ENCODE measurements around the gene HLA-A.

HLA-A gene

DNA sequence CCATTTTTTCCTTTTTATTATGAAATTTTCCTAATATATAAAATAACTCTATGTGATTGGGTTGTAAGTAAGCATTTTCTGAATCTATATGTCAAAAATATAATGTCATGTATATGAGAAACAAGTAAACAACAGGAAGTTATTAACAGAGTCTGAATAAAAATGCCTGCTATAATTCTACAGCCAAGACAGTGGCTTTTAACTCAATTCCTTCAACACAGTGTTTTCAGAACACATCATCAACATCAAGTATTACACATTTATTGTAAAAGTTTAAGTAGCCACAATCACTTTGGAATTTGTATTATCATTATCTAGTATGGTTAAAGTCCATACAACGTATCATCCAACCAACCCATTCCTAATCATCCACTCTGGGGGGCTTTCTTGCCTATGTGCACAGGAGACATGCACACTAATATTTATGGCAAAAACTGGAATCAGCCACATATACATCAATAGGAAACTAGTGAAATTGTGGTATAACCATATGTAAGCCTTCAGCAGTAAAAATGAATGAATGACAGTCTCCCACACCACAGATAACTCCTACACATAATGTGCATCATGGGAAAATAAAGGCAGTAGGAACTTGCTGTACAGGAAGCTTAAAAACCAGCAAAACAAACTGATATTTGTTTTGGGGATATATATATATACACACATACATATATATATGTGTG, 6.9 kb upstream of the HLA-A start:
- DNase-seq = no peak

DNA sequence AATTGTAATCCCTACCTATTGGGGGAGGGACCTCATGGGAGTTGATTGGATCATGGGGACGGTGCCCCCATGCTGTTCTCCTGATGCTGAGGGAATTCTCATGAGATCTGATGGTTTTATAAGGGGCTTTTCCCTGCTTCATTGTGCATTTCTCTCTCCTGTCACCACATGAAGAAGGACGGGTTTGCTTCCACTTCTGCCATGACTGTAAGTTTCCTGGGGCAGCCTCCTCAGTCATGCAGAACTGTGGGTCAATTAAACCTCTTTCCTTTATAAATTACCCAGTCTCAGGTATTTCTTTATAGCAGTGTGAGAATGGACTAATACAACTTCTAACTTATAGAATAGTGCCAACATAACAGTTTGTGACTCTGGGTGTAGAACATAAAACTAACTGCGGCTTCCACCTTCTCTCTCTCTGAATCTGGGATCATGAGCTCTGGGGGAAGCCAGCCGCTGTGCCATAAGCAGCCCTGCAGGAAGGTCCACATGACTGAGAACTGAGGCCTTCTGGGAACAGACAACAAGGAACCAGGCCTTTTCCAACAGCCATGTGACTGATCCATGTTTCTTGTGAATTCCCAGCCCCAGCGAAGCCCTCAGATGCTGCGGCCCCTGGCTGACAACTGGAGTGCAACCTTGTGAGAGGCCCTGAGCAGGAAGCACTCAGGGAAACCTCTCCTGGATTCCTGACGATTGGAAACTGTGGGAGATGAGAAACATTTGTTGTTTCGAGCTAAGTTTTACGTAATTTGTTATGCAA, 3.4 kb upstream of the HLA-A start:
- DNase-seq = no peak

- DNase-seq = no peak
These were observed 1.3 kb upstream of the HLA-A start for GRCh38 chr6:29941016-29941415.

- DNase-seq = no peak
These were observed 861 bp upstream of the HLA-A start for GRCh38 chr6:29941471-29941870.

DNA sequence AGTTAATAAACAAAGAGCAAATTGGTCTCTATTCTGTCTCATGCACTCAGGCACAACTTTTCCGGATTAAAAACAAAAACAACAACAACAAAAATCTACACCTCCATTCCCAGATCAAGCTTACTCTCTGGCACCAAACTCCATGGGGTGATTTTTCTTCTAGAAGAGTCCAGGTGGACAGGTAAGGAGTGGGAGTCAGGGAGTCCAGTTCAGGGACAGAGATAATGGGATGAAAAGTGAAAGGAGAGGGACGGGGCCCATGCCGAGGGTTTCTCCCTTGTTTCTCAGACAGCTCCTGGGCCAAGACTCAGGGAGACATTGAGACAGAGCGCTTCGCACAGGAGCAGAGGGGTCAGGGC, 437 bp upstream of the HLA-A start:
- no peak for DNase-seq

GRCh38 chr6:29943053-29943966, 978 bp downstream of the HLA-A start:
- DNase-seq = no peak

DNA sequence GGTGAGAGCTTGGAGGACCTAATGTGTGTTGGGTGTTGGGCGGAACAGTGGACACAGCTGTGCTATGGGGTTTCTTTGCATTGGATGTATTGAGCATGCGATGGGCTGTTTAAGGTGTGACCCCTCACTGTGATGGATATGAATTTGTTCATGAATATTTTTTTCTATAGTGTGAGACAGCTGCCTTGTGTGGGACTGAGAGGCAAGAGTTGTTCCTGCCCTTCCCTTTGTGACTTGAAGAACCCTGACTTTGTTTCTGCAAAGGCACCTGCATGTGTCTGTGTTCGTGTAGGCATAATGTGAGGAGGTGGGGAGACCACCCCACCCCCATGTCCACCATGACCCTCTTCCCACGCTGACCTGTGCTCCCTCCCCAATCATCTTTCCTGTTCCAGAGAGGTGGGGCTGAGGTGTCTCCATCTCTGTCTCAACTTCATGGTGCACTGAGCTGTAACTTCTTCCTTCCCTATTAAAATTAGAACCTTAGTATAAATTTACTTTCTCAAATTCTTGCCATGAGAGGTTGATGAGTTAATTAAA, 3.0 kb downstream of the HLA-A start:
- no peak for DNase-seq

DNA sequence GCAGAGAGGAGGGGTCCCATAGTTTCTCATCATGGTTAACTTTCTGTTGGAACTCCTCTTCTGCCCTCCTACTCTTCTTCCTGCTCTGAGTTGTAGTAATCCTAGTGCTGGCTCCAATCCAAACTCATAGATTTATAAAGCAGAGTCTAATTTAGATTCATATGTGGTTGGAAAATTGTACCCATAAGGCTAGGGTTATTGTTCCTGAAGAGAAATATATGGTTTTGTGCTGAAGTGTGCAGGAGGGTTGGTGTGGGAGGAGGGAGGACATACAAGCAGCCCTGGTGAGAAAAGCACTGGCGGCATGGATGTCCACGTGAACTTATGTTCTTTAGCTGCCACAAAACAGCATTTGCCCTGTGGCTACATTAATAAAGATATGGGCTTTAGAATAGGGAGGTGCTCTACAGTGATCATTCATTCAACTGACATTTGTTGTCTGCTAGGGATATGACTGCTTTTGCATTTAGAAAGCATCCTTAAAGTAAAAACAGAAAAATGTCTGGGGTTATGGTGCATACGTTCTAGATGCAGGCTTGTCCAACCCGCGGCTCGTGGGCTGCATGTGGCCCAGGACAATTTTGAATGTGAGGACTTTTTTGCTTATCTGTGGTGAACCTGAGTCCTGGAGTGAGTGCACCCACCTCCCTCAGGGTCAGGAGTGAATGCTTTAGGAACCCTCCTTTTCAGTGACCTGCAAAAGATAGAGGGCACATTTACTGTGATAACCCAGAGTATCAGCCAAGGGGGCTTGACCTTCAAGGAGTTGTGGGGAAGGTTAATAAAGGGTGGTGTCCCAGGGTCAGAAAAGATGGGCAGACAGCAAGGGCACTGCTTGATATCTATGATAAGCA, 4.1 kb downstream of the HLA-A start:
- no peak for DNase-seq

- no peak for DNase-seq
These were observed 5.0 kb downstream of the HLA-A start for GRCh38 chr6:29947077-29947980.

GRCh38 chr6:29948277-29948676, 5.9 kb downstream of the HLA-A start:
- DNase-seq = no peak

GRCh38 chr6:29949934-29950333, 7.6 kb downstream of the HLA-A start:
- DNase-seq = no peak

DNA sequence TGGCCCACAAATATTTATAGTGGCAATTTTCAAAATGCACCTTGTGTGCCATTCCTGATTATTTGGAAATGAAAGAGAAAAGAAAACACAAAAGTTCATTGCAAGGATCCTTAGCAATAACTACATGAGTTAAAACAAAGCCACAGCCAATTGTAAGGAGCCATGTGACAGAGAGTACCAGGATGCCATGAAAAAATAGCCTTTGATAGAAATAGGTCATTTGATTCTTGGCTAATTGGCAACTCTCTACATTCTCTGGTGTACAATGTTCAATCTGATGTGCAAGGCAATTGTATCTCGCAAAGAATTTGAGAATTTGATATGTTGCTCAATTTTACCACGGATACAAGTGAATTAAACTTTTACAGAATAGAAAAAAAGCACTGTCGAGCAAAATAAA, 9.6 kb downstream of the HLA-A start:
- no peak for DNase-seq

- DNase-seq = no peak
These were observed 10.7 kb downstream of the HLA-A start for GRCh38 chr6:29953001-29953441.

DNA sequence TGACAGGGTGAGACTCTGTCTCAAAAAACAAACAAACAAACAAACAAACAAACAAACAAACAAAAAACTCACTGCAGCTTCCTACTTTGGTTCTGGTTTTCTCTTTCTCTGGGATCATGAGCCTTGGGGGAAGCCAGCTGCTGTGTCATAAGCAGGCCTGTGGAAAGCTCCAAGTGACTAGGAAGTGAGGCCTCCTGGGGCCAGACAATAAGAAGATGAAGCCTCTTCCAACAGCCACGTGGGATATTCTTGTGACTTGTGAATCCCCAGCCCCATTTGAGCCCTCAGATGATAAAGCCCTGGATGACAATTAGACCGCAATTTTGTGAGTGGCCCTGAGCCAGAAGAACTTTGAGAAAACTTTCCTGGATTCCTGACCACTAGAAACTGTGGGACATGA, 11.4 kb downstream of the HLA-A start:
- no peak for DNase-seq

GRCh38 chr6:29954272-29954671, 11.9 kb downstream of the HLA-A start:
- DNase-seq = no peak

DNA sequence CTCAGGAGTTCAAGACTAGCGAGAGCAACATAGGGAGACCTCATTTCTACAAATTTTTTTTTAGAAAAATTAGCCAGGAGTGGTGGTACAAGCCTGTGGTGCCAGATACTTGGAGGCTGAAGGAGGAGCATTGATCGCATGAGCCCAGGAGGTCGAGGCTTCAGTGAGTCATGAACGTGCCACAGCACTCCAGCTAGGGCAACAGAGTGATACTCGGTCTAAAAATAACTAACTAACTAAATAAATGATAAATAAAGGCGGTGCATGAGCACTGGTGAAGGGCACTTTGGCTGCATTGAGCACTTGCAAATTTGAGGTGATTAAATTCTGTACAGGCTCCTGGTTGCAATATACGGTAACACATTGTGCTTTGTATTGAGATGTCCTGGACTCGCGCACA, 13.5 kb downstream of the HLA-A start:
- no peak for DNase-seq

DNA sequence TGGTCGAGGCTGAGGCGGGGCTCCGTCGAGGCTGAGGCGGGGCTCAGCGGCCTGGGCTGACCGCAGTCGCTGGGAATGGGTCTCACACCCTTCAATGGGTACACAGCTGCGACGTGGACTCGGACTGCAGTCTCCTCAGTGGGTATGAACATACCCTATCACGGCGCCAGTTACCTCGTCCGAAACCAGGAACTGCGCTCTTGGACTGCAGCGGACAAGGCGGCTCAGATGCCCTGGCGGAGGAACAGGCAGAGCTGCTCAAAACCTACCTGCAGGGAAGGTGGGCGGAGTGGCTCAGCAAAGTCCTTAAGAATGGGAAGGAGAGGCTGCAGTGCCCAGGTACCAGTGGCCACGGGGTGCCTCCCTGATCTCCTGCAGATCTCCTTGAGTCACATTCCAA, 14.2 kb downstream of the HLA-A start:
- DNase-seq = no peak

DNA sequence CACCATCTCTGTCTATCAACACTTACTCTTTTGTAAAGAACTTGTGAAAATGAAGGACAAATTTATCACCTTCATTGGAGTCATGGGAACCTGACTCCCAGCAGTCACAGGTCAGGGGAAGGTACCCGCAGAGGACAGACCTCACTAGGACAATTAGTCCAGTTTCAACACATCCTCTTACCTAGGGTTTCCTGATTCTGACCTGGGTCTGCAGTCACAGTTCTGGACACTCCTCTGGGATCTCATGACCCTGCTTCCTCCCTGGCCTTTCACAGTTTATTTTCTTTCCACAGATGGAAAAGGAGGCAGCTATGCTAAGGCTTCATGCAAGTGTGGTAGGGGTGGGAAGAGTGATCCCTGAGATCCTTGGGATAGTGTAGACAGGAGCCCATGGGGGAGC, 15.7 kb downstream of the HLA-A start:
- no peak for DNase-seq

DNA sequence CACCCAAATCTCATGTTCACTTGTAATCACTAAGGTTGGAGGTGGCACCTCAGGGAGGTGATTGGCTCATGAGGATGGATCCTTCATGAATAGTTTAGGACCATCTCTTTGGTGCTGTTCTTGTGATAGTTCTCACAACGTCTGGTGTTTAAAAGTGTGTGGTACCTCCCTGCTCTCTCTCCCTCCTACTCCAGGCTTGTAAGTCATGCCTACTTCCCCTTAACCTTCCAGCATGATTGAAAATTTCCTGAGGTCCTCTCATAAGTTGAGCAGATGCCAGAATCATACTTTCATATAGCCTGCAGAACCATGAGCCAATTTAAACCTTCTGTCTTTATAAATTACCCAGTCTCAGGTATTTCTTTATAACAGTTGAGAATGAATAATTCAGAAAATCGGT, 16.6 kb downstream of the HLA-A start:
- no peak for DNase-seq

GRCh38 chr6:29959467-29959866, 17.1 kb downstream of the HLA-A start:
- DNase-seq = no peak

DNA sequence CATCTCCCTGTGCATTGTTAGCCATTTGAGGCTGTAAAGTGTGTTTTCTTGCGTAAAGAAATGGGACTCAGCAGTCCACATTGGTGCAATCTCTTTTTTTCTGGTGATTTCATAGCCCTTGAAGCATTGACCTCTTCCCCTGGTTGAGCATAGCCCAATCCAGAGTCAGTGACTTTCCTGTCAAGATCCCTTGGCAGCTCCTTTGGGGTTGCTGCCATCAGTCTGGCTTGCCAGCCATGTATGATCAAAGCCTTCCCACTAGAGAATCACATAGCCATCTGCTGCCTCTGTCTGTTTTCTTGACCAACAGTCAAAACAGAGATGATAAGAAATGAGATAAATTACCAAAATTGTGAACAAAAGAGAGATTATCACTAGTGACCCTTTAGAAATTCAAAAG, 19.6 kb downstream of the HLA-A start:
- no peak for DNase-seq

Measured in NCI-H2029 (cell line).